Endothelial cell of umbilical vein (primary cell): ENCODE results near the gene MTFP1. TPM values are rescaled to one million over a fixed set of nuclear protein-coding genes. Genes with fewer than 3 reads are reported as not detected.

Experiments
- BruUV-seq: library from RNA; stranded (reverse); fragments of 400-500 nt; replicated peaks from 2 replicates; lab custom pipeline; 2021; lab: Mats Ljungman, UMichigan
- CTCF ChIA-PET: fragments of 300-600, 350-600 bp; sonication (Branson Sonifier 250); formaldehyde crosslinking; loops from one replicate; lab custom pipeline; 2021; ENCODE audit warnings: antibody characterized with exemption, inconsistent platforms; lab: Charles Lee
- POLR2A ChIA-PET: fragments of 300-600, 350-600 bp; sonication (Branson Sonifier 250); formaldehyde crosslinking; loops from one replicate; lab custom pipeline; 2021; ENCODE audit warnings: antibody characterized with exemption, inconsistent platforms; lab: Charles Lee
- DNase-seq: peaks from one replicate; pipeline ENCODE4 v3.0.0-alpha.2; 2011; ENCODE audit warnings: low read depth, low spot score
- FAIRE-seq: peaks from 2 replicates; lab custom pipeline; 2011; peaks lifted over from hg19 to GRCh38; lab: Jason Lieb, UNC
- H2AFZ ChIP-seq: 2 replicates; pipeline ENCODE4 v1.6.0; 2012; ENCODE audit warnings: low read depth, low read length, control low read depth, inconsistent platforms
- H3K27ac ChIP-seq: 2 replicates; pipeline ENCODE4 v1.5.1; 2011; ENCODE audit warnings: low read depth, mild to moderate bottlenecking, control low read depth, low read length, moderate library complexity; ENCODE audit not compliant: insufficient read depth
- H3K27me3 ChIP-seq, 2 experiments: 2 replicates each; pipeline versions ENCODE4 v1.6.0 to v1.6.1; 2011; ENCODE audit warnings: low read length in 2 of 2, mixed read lengths in 1 of 2; ENCODE audit not compliant: control insufficient read depth in 2 of 2, insufficient read depth in 2 of 2
- H3K36me3 ChIP-seq, 2 experiments: 2 replicates in 1 of 2; 3 replicates in 1 of 2; pipeline ENCODE4 v1.5.1; 2011; ENCODE audit warnings: low read length in 2 of 2, mild to moderate bottlenecking in 1 of 2, moderate library complexity in 1 of 2; ENCODE audit not compliant: control insufficient read depth in 2 of 2, insufficient read depth in 2 of 2; ENCODE audit errors: extremely low read depth in 1 of 2
- H3K4me1 ChIP-seq: 3 replicates; pipeline ENCODE4 v1.5.1; 2011; ENCODE audit warnings: mild to moderate bottlenecking, low read length; ENCODE audit not compliant: control insufficient read depth, insufficient read depth; ENCODE audit errors: extremely low read depth
- H3K4me2 ChIP-seq: 2 replicates; pipeline ENCODE4 v1.6.1; 2011; ENCODE audit warnings: low read length, control low read depth, mixed read lengths; ENCODE audit not compliant: insufficient read depth
- H3K4me3 ChIP-seq, 3 experiments: fragments of 200-600 bp in 1 of 3; sonication (generic), shearing (Covaris generic) in 1 of 3; replicated peaks in 1 of 3; 2 replicates each; pipeline ENCODE4 v1.5.1; 2011 to 2016; ENCODE audit warnings: control low read depth in 3 of 3, low read length in 3 of 3, mild to moderate bottlenecking in 2 of 3, inconsistent platforms in 1 of 3, low read depth in 1 of 3, moderate library complexity in 1 of 3; ENCODE audit not compliant: insufficient read depth in 1 of 3
- H3K79me2 ChIP-seq: 2 replicates; pipeline ENCODE4 v1.6.0; 2012; ENCODE audit warnings: low read length, inconsistent platforms; ENCODE audit not compliant: control insufficient read depth, insufficient read depth
- H3K9ac ChIP-seq: replicated peaks from 2 replicates; pipeline ENCODE3; 2011; ENCODE audit warnings: low read length, control low read depth; ENCODE audit not compliant: insufficient read depth; ENCODE audit errors: extremely low read depth
- H3K9me1 ChIP-seq: replicated peaks from 3 replicates; pipeline ENCODE4 v1.6.0; 2011; ENCODE audit warnings: mild to moderate bottlenecking, low read length; ENCODE audit not compliant: control insufficient read depth, insufficient read depth; ENCODE audit errors: extremely low read depth
- H3K9me3 ChIP-seq: replicated peaks from 2 replicates; pipeline ENCODE4 v1.5.1; 2012; ENCODE audit warnings: low read length, inconsistent platforms; ENCODE audit not compliant: control insufficient read depth, insufficient read depth
- H4K20me1 ChIP-seq: replicated peaks from 2 replicates; pipeline ENCODE3; 2011; ENCODE audit warnings: mild to moderate bottlenecking, low read length; ENCODE audit not compliant: control insufficient read depth, insufficient read depth; ENCODE audit errors: extremely low read depth
- EZH2 ChIP-seq: IDR thresholded peaks from 2 replicates; pipeline ENCODE4 v1.6.1; 2012; ENCODE audit warnings: borderline replicate concordance, low read depth, mild to moderate bottlenecking, moderate library complexity, low read length, inconsistent platforms; ENCODE audit not compliant: severe bottlenecking
- FOS ChIP-seq: IDR thresholded peaks from 2 replicates; pipeline ENCODE4 v1.6.1; 2011; ENCODE audit warnings: mild to moderate bottlenecking, low read length, moderate library complexity, borderline replicate concordance; ENCODE audit not compliant: insufficient read depth
- GATA2 ChIP-seq: IDR thresholded peaks from 2 replicates; pipeline ENCODE4 v1.7.0; 2011; ENCODE audit warnings: low read depth, mild to moderate bottlenecking, moderate library complexity, mixed read lengths, low read length; ENCODE audit not compliant: insufficient read length, insufficient read depth
- JUN ChIP-seq: IDR thresholded peaks from 2 replicates; pipeline ENCODE4 v1.6.1; 2011; ENCODE audit warnings: borderline replicate concordance, low read depth; ENCODE audit not compliant: insufficient read length, insufficient read depth
- MYC ChIP-seq: IDR thresholded peaks from one replicate; pipeline ENCODE4 v1.6.1; 2011; ENCODE audit warnings: mild to moderate bottlenecking, low read depth, low read length
- POLR2A ChIP-seq: IDR thresholded peaks from 2 replicates; pipeline ENCODE4 v1.6.1; 2012; ENCODE audit warnings: low read depth, mild to moderate bottlenecking, control low read depth, low read length
- POLR2AphosphoS5 ChIP-seq: IDR thresholded peaks from 2 replicates; pipeline ENCODE4 v1.6.1; 2012; ENCODE audit warnings: low read depth, mild to moderate bottlenecking, control low read depth, low read length, moderate library complexity; ENCODE audit not compliant: insufficient read depth
- dilution Hi-C: fragments of 300-500 bp; cut with MboI; formaldehyde crosslinking; loops from one replicate; pipeline ENCODE4 v1.15.0; 2019; ENCODE audit warnings: low sequenced_read_pairs; ENCODE audit not compliant: extremely low pct_ligation_motif_present
- intact Hi-C: fragments of 100-400 bp; cut with micrococcal nuclease; formaldehyde crosslinking; loops from one replicate; pipeline ENCODE4 v1.10.0; 2022
- polyA plus RNA-seq, 4 experiments: library from polyadenylated mRNA; depleted of rRNA in 3 of 4; stranded (reverse) in 3 of 4; unstranded in 1 of 4; fragments of >200 nt; gene quantifications; 2 replicates each; pipeline versions ENCODE4 v1.2.1 to v1.2.3, GENCODE V29; 2011 to 2012; ENCODE audit warnings: missing spikeins in 1 of 4
- total RNA-seq: library from RNA; stranded (reverse); gene quantifications from 2 replicates; pipeline ENCODE4 v1.2.3, GENCODE V29; 2021
- TF ChIP-seq, protein P1 (sequence below): IDR thresholded peaks from 2 replicates; pipeline ENCODE4 v1.6.1; 2011; ENCODE audit not compliant: insufficient read depth, insufficient read length
- TF ChIP-seq, protein P2 (sequence below), 2 donors: IDR thresholded peaks; 1 replicate in 1 of 2; 2 replicates in 1 of 2; pipeline ENCODE4 v1.5.1; 2011; ENCODE audit warnings: low read length in 2 of 2, mild to moderate bottlenecking in 2 of 2, moderate library complexity in 2 of 2, control low read depth in 1 of 2, inconsistent platforms in 1 of 2, low read depth in 1 of 2; ENCODE audit not compliant: insufficient read depth in 1 of 2; ENCODE audit errors: extremely low read depth in 1 of 2

Gene MTFP1
- total and polyA plus RNA-seq, 2 donors (not counting 3 experiments of a cell fraction or from before 2014, with no cell fraction given), result 30.3 to 41.9 TPM

DNA sequence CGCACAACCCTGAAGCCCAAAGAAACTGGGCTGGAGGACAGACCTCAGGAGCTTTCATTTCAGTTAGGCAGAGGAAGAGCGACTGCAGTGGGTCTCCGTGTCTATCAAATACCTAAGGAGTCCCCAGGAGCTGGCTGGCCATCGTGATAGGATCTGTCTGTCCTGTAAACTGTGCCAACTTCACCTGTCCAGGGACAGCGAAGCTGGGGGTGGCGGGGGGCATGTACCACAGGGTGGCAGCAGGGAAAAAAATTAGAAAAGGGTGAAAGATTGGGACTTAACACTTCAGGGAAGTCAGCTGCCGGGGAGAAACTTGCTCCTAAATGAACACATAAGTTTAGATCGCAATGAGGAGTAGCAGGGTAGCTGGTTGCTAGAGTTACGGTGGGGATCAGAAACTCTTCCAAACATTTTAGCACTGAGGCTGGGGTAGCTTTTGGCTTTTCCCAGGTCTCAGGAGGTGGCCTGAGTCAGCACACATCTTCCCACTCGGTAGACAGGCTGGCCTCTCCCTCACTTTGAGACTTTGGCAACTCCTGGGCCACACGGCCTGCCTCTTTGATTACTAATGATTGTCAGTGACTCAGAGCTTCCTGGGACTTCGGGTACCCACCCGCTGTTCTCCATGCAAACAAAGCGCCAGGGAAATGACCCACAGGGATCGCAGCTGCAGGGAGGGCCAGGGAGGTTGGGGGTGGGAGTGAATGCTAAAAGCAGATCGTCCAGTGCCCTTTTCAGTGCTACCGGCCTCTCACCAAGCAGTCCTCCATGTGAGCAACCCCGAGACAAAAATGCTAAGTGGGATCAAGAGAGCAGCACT is 2.9 kb upstream of the MTFP1 start:
- Histone ChIP-seq H3K27me3 (no peaks in the 10 kb centered on the region), H2AFZ (no peak overlapping the region), H4K20me1 (no peaks in the 10 kb centered on the region), H3K9me1 (no peaks in the 10 kb centered on the region), H3K4me3 (peak overlapping the region in 2 of 3 experiments; percentile 29 to 41), H3K9ac (peak overlapping the region; percentile 82), H3K36me3 (peaks cover 0 to 4% of the 10 kb centered on the region in 2 experiments), H3K4me1 (peaks cover 59% of the 10 kb centered on the region), H3K79me2 (peaks cover 2% of the 10 kb centered on the region), H3K9me3 (no peaks in the 10 kb centered on the region), H3K4me2 (peak overlapping the region; percentile 79), H3K27ac (peak overlapping the region; percentile 98)
- peak; percentile 81 for FAIRE-seq
- peak; percentile 60 for DNase-seq
- ChIA-PET POLR2A (interaction anchor here (0.8 to 1.7 kb wide), 2 partner anchors 19 to 26 kb away, joined by 3 to 4 read pairs; partner anchors contain the start of gene SEC14L2), CTCF (interaction anchor here (0.8 to 4.9 kb wide), 9 partner anchors 12 to 135 kb away, joined by 3 to 58 read pairs (median 13); partner anchors contain the start of genes RNF215, SEC14L2 and TBC1D10A)
- TF ChIP-seq, protein P1, sequence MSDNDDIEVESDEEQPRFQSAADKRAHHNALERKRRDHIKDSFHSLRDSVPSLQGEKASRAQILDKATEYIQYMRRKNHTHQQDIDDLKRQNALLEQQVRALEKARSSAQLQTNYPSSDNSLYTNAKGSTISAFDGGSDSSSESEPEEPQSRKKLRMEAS, result no peak
- TF ChIP-seq EZH2, result no peak
- TF ChIP-seq, protein P2, sequence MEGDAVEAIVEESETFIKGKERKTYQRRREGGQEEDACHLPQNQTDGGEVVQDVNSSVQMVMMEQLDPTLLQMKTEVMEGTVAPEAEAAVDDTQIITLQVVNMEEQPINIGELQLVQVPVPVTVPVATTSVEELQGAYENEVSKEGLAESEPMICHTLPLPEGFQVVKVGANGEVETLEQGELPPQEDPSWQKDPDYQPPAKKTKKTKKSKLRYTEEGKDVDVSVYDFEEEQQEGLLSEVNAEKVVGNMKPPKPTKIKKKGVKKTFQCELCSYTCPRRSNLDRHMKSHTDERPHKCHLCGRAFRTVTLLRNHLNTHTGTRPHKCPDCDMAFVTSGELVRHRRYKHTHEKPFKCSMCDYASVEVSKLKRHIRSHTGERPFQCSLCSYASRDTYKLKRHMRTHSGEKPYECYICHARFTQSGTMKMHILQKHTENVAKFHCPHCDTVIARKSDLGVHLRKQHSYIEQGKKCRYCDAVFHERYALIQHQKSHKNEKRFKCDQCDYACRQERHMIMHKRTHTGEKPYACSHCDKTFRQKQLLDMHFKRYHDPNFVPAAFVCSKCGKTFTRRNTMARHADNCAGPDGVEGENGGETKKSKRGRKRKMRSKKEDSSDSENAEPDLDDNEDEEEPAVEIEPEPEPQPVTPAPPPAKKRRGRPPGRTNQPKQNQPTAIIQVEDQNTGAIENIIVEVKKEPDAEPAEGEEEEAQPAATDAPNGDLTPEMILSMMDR (IDR thresholded peaks at IDR 0.05; ENCODE audit: extremely low read depth in 1 of 2, insufficient read depth in 1 of 2, low read depth in 1 of 2, low read length in 2 of 2), result no peak
- peak; percentile 25 for TF ChIP-seq POLR2AphosphoS5
- no peak for TF ChIP-seq MYC
- no peak for TF ChIP-seq FOS
- no peak for TF ChIP-seq GATA2
- no peak for TF ChIP-seq POLR2A
- TF ChIP-seq JUN, result peak; percentile 47
- dilution Hi-C loops (no loop called here), intact Hi-C loops (loop anchor here (10.0 kb wide), 2 partner anchors 182 to 1038 kb away; partner anchors contain the start of genes AP1B1 and TCN2)
- no TSS peak for BruUV-seq
